Bronchial epithelial cell (primary cell): ENCODE measurements around the gene JMJD6. TPM values are rescaled to one million over a fixed set of nuclear protein-coding genes. Genes with fewer than 3 reads are reported as not detected.
A peak's percentile ranks its signal among the peaks of the same experiment; 100 is the strongest.

Experiments
- DNase-seq: peaks from one replicate; pipeline ENCODE4 v3.0.0-alpha.2; 2010; ENCODE audit warnings: low read depth
- FAIRE-seq: peaks from 2 replicates; lab custom pipeline; 2011; peaks lifted over from hg19 to GRCh38; lab: Jason Lieb, UNC
- H3K27me3 ChIP-seq: 2 replicates; pipeline ENCODE4 v1.5.1; 2011; ENCODE audit warnings: low read length; ENCODE audit not compliant: control insufficient read depth, insufficient read depth
- H3K36me3 ChIP-seq: 2 replicates; pipeline ENCODE4 v1.5.1; 2011; ENCODE audit warnings: low read length; ENCODE audit not compliant: control insufficient read depth, insufficient read depth
- H3K4me3 ChIP-seq: 2 replicates; pipeline ENCODE4 v1.5.1; 2011; ENCODE audit warnings: mild to moderate bottlenecking, low read depth, low read length, control low read depth
- total RNA-seq: library from RNA; depleted of rRNA; stranded (reverse); fragments of >200 nt; gene quantifications from 2 replicates; pipeline ENCODE4 v1.2.1, GENCODE V29; 2014
- TF ChIP-seq, protein P1 (sequence below): IDR thresholded peaks from 2 replicates; pipeline ENCODE4 v1.5.1; 2011; ENCODE audit warnings: mild to moderate bottlenecking, moderate library complexity, low read length, control low read depth, inconsistent platforms; ENCODE audit not compliant: insufficient read depth, severe bottlenecking

Gene JMJD6
- total RNA-seq, 1 donor from 2014 or later: 16.6 TPM

DNA sequence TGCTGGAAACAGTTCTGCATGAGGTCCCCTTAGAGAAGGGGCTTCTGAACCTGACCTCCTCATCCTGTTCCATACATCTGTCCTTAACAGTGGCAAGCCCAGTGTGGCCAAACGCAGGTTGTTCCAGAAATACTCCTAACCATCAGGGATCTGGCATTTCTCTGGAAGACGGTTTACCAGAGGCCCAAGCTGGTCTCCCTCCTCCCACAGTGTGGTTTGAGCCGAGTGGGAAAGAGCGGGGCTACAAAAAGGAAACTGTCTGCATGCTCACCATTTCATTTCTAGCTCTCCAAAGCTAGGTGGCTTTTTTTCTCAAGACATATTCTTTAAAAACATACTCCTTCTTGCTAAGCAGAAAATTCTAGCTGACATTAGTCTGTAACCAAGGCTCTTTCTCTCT lies 21.6 kb downstream of the JMJD6 start:
- Histone ChIP-seq H3K27me3 (no peaks in the 10 kb centered on the region), H3K4me3 (no peak overlapping the region), H3K36me3 (no peaks in the 10 kb centered on the region)
- DNase-seq (no peak), FAIRE-seq (no peak)
- TF ChIP-seq, protein P1, sequence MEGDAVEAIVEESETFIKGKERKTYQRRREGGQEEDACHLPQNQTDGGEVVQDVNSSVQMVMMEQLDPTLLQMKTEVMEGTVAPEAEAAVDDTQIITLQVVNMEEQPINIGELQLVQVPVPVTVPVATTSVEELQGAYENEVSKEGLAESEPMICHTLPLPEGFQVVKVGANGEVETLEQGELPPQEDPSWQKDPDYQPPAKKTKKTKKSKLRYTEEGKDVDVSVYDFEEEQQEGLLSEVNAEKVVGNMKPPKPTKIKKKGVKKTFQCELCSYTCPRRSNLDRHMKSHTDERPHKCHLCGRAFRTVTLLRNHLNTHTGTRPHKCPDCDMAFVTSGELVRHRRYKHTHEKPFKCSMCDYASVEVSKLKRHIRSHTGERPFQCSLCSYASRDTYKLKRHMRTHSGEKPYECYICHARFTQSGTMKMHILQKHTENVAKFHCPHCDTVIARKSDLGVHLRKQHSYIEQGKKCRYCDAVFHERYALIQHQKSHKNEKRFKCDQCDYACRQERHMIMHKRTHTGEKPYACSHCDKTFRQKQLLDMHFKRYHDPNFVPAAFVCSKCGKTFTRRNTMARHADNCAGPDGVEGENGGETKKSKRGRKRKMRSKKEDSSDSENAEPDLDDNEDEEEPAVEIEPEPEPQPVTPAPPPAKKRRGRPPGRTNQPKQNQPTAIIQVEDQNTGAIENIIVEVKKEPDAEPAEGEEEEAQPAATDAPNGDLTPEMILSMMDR: no peak

DNA sequence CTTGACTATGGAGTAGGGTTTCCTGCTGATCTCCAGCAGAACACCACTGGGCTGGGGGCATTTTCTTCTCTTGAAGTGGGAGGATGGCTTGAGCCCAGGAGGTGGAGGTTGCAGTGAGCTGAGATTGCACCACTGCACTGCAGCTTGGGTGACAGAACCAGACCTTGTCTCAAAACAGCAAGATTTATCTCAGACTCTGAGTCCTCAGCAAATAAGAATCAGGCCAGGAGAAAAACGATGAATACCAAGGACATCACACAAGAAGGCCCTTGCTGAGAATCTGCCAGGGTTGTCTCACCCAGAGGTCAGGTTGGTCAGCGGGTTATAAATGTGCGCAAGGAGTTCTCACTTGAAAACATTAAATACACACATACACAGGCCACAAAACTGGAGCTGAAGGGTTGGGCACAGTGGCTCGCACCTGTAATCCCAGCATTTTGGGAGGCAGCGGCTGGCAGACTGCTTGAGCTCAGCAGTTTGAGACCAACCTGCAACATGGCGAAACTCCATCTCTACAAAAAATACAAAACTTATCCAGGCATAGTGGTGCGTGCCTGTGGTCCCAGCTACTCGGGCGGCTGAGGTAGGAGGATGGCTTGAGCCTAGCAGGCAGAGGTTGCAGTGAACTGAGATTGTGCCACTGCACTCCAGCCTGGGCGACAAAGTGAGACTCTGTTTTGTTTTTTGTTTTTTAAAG lies 23.3 kb downstream of the JMJD6 start:
- DNase-seq: no peak
- TF ChIP-seq, protein P1: no peak
- Histone ChIP-seq H3K36me3 (no peaks in the 10 kb centered on the region), H3K4me3 (no peak overlapping the region), H3K27me3 (no peaks in the 10 kb centered on the region)
- no peak for FAIRE-seq

DNA sequence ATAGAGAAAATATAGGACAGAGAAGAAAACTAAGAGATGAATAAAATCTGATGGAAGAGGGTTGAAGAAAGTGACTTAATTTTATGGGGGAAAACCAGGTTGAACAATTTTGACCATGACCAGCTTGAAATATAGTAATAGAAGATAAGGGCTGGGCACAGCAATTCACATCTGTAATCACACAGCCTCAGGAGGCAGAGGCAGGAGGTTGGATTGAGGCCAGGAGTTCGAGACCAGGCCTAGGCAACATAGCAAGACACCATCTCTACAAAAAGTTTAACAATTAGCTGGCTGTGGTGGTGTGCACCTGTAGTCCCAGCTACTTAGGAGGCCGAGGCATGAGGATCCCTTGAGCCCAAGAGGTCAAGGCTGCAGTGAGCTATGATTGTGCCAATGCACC lies 24.3 kb downstream of the JMJD6 start:
- DNase-seq: no peak
- no peaks in the 10 kb centered on the region for H3K27me3 ChIP-seq
- H3K4me3 ChIP-seq: no peak overlapping the region
- no peak for FAIRE-seq
- no peaks in the 10 kb centered on the region for H3K36me3 ChIP-seq
- TF ChIP-seq, protein P1: no peak

DNA sequence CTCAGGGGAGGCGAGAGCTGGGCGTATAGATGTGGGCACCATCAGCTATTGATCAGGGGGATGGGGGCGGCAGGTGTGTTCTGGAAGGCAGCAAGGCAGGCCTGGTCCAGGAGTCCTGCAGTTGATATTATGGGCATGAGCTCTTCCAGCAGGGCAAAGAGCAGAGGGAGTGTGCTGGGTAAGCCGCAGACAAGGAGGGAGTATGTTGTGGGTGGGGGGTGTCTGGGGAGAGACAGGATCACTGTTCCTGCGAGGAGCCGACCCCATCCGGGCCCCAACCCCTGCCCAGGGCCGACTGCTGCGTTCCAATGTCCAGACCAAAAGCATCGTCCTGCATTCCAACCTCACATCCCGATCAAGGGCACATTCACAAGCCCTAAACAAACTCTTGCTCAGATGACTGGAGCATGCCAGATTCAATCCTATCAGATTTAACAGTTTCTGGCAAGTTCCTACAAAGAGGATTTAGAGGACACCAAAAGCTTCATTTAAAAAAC lies 24.9 kb downstream of the JMJD6 start:
- no peak overlapping the region for H3K4me3 ChIP-seq

DNA sequence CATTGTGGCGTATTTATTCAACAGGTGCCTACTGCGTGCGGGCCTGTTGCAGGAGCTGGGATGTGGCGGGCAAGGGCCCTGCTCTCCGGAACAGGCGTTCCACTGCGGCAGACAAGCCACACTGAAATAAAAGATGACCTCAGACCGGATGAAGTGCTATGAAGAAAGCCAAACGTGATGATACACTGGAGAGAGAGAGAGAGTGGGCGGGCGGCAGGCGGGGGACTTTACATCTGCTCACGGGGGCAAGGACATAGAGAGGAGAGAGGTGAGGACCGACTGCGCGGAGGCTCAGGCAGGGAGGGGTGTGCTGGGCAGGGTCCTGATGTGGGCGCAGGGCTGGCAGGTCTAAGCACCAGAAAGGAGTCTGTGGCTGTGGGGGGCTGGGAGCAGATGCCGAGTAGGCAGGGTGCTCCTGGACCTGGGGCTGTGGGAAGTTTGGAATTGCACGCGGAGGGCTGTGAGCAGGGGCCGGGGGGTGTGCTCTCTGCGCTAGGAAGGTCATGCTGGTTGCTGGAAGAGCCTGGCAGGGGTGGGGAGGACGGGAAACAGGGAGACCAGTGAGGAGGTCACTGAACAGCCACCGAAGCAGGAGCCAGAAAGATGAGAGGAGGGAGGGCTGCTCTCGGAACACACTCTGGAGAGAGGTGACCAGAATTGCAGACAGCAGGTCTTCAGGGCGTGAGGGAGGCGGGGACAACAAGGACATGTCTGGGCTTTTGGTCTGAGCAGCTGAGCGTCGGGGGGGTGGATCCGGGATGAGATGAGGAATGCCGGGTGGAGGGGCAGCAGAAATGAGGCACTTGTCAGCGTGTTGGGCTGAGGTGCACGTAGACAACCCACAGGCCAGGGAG lies 25.6 kb downstream of the JMJD6 start:
- FAIRE-seq (peak; percentile 52), DNase-seq (peak; percentile 82)
- Histone ChIP-seq H3K4me3 (no peak overlapping the region), H3K36me3 (no peaks in the 10 kb centered on the region), H3K27me3 (no peaks in the 10 kb centered on the region)
- TF ChIP-seq, protein P1: no peak

More for the DNA sequence above, 24.9 kb downstream of the JMJD6 start:
- FAIRE-seq (no peak), DNase-seq (no peak)
- Histone ChIP-seq H3K27me3 (no peaks in the 10 kb centered on the region), H3K36me3 (no peaks in the 10 kb centered on the region)
- TF ChIP-seq, protein P1: no peak
